Measurements from ENCODE around the gene IPO4. TPM values are rescaled to one million over a fixed set of nuclear protein-coding genes. Genes with fewer than 3 reads are reported as not detected.
A peak's percentile ranks its signal among the peaks of the same experiment; 100 is the strongest.
"Not testable (repeated sequence)": the region's sequence is repeated elsewhere in the genome, so short reads cannot be mapped to it uniquely, and the experiment has no call there.

The IPO4 gene
- total RNA-seq, 4 donors from 2014 or later: 43.0 to 90.5 (median 58.0) TPM

GRCh38 chr14:24219521-24219920 lies 30.9 kb upstream of the IPO4 start:
- WGBS: 58% methylated on average over 3 of the region's 3 CpGs
- Histone ChIP-seq H3K27me3 (no peaks in the 10 kb centered on the region), H3K4me1 (peaks cover 15% of the 10 kb centered on the region), H3K27ac (no peak overlapping the region), H3K4me3 (no peak overlapping the region), H3K36me3 (peaks cover 4% of the 10 kb centered on the region), H3K9me3 (no peaks in the 10 kb centered on the region)
- TF ChIP-seq EP300 (IDR thresholded peaks at IDR 0.05): no peak
- TF ChIP-seq POLR2AphosphoS5 (IDR thresholded peaks at IDR 0.05): no peak
- no peak for TF ChIP-seq POLR2A (IDR thresholded peaks at IDR 0.05)
- TF ChIP-seq, protein P1, sequence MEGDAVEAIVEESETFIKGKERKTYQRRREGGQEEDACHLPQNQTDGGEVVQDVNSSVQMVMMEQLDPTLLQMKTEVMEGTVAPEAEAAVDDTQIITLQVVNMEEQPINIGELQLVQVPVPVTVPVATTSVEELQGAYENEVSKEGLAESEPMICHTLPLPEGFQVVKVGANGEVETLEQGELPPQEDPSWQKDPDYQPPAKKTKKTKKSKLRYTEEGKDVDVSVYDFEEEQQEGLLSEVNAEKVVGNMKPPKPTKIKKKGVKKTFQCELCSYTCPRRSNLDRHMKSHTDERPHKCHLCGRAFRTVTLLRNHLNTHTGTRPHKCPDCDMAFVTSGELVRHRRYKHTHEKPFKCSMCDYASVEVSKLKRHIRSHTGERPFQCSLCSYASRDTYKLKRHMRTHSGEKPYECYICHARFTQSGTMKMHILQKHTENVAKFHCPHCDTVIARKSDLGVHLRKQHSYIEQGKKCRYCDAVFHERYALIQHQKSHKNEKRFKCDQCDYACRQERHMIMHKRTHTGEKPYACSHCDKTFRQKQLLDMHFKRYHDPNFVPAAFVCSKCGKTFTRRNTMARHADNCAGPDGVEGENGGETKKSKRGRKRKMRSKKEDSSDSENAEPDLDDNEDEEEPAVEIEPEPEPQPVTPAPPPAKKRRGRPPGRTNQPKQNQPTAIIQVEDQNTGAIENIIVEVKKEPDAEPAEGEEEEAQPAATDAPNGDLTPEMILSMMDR (IDR thresholded peaks at IDR 0.05): no peak
- DNase-seq (ENCODE audit: low spot score in 2 of 2): no peak

- 81% methylated on average over 4 of the region's 4 CpGs for WGBS
- H3K36me3 ChIP-seq: peaks cover 4% of the 10 kb centered on the region
- H3K4me1 ChIP-seq: peaks cover 20% of the 10 kb centered on the region
- H3K9me3 ChIP-seq: no peaks in the 10 kb centered on the region
- H3K27me3 ChIP-seq: no peaks in the 10 kb centered on the region
- TF ChIP-seq POLR2AphosphoS5 (IDR thresholded peaks at IDR 0.05): no peak
- no peak for TF ChIP-seq EP300 (IDR thresholded peaks at IDR 0.05)
- no peak overlapping the region for H3K4me3 ChIP-seq
- H3K27ac ChIP-seq: no peak overlapping the region
- peak in 1 of 2 donors; percentile 4 for DNase-seq (ENCODE audit: low spot score in 2 of 2)
Measured at GRCh38 chr14:24219080-24219479, 30.5 kb upstream of the IPO4 start.

- H3K27ac ChIP-seq, H3K27me3 ChIP-seq, H3K9me3 ChIP-seq, H3K4me3 ChIP-seq, H3K36me3 ChIP-seq: not testable (repeated sequence)
- peak in 1 of 2 donors; percentile 18 for DNase-seq (ENCODE audit: low spot score in 2 of 2)
- H3K4me1 ChIP-seq: peaks cover 33% of the 10 kb centered on the region
- WGBS: 92% methylated on average over 1 of the region's 1 CpG
Measured at GRCh38 chr14:24216876-24217275, 28.3 kb upstream of the IPO4 start.

DNA sequence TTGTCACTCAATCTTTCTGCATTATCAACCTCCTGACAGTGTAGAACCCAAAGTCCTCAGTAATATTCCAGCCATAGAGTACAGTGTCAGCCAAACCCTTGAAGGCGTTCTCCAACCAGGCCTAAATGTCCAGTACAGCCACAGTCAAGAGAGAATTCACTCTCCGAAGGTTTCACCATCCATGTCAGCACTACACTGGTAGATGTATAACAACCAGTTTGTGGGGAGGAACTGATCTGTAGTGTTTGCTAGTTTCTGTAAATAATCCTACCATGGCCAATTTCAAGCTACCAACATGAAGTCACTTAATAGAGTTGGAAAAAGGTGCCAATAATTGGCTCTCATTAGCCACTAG lies 27.7 kb upstream of the IPO4 start:
- Histone ChIP-seq H3K36me3 (peaks cover 7% of the 10 kb centered on the region), H3K9me3 (no peaks in the 10 kb centered on the region), H3K27me3 (no peaks in the 10 kb centered on the region), H3K4me3 (peak overlapping the region; percentile 71), H3K4me1 (peaks cover 35% of the 10 kb centered on the region), H3K27ac (peak overlapping the region; percentile 89)
- no peak for TF ChIP-seq EP300 (IDR thresholded peaks at IDR 0.05)
- no peak for TF ChIP-seq POLR2AphosphoS5 (IDR thresholded peaks at IDR 0.05)
- TF ChIP-seq POLR2A (IDR thresholded peaks at IDR 0.05): no peak
- TF ChIP-seq, protein P1 (IDR thresholded peaks at IDR 0.05): no peak
- no peak for DNase-seq (ENCODE audit: low spot score in 2 of 2)
- WGBS: 86% methylated on average over 2 of the region's 2 CpGs

DNA sequence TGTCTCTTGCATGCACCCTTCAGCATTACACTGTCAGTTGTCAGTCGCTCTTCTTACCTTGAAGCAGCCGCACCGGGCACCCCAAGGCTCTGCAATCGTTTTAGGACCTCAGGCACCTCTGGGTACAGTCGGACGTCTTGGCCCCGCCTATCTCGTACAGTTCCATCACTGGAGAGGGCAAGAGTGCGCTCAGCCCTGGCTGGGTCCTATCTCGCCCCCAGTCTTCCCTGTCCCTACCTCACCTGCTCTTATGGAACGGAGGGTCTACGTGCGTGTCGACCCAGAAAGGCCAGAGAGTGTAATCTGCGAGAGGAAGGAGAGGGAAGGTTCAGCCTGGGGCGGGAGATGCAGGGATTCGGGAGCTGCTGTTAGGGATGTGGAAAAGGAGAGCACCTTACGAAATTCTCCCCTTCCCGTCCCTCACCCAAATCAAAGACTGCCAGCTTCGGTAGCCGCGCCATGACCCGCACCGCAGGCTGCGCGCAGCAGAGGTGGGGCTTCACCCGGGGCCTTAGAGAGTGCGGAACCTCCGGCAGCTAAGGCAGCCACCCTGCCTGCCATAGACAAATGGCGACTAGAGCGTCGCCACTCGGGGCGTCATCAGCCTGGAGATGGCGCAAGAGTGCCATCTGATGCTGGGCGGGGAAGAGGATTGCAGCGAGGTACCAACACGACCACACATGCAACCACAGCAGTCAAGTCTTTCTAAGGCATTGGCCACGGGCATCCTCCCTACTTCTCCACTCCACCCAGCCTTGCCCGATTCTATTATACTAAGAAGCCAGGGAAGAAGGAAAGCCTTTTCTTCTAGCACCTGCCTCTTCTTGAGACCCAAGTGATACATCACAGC lies 27.1 kb upstream of the IPO4 start, which contains the start of gene MDP1:
Gene MDP1 (minus strand): TSS at position 572 of the 850 bp plus-strand sequence. CDS start 111 bp downstream, at position 461.
- Histone ChIP-seq H3K9me3 (no peaks in the 10 kb centered on the region), H3K36me3 (peaks cover 13% of the 10 kb centered on the region), H3K4me1 (peaks cover 35% of the 10 kb centered on the region), H3K27ac (peak within 1 kb of the TSS; percentile 89), H3K27me3 (no peaks in the 10 kb centered on the region), H3K4me3 (peak within 1 kb of the TSS; percentile 71)
- TF ChIP-seq, protein P1 (IDR thresholded peaks at IDR 0.05): peak in 1 of 2 donors; percentile 60
- TF ChIP-seq EP300 (IDR thresholded peaks at IDR 0.05) (no peak), POLR2A (IDR thresholded peaks at IDR 0.05) (peak; percentile 9 to 63), POLR2AphosphoS5 (IDR thresholded peaks at IDR 0.05) (peak; percentile 45 to 90 (median 90))
- whole genome bisulfite sequencing: under 1% methylated on average over 39 of the region's 40 CpGs
- DNase-seq (ENCODE audit: low spot score in 2 of 2): peak; percentile 90 to 91

- peaks cover 29% of the 10 kb centered on the region for H3K36me3 ChIP-seq
- peaks cover 35% of the 10 kb centered on the region for H3K4me1 ChIP-seq
- peak overlapping the region; percentile 63 for H3K4me3 ChIP-seq
- DNase-seq (ENCODE audit: low spot score in 2 of 2): no peak
- no peaks in the 10 kb centered on the region for H3K27me3 ChIP-seq
- TF ChIP-seq, protein P1 (IDR thresholded peaks at IDR 0.05): no peak
- no peak for TF ChIP-seq POLR2A (IDR thresholded peaks at IDR 0.05)
- no peak for TF ChIP-seq EP300 (IDR thresholded peaks at IDR 0.05)
- TF ChIP-seq POLR2AphosphoS5 (IDR thresholded peaks at IDR 0.05): no peak
- no peaks in the 10 kb centered on the region for H3K9me3 ChIP-seq
- H3K27ac ChIP-seq: peak overlapping the region; percentile 98
- WGBS: 89% methylated on average over 7 of the region's 7 CpGs
Measured at GRCh38 chr14:24213866-24214662, 25.4 kb upstream of the IPO4 start.

Data from suprapubic skin (tissue), 4 donors.